GM12865 (cell line): ENCODE results near the gene SLC11A2.
"Not testable (repeated sequence)": the region's sequence is repeated elsewhere in the genome, so short reads cannot be mapped to it uniquely, and the experiment has no call there.

Experiments
- DNase-seq: peaks from one replicate; pipeline ENCODE4 v3.0.0; 2010; ENCODE audit warnings: low read depth
- H3K4me3 ChIP-seq: 2 replicates; pipeline ENCODE4 v1.5.1; 2011; ENCODE audit warnings: mild to moderate bottlenecking, low read depth, low read length, control low read depth
- TF ChIP-seq, protein P1 (sequence below): IDR thresholded peaks from 2 replicates; pipeline ENCODE4 v1.5.1; 2011; ENCODE audit warnings: low read length, control low read depth, low read depth, inconsistent platforms; ENCODE audit not compliant: insufficient read depth; ENCODE audit errors: missing control alignments

SLC11A2 gene

GRCh38 chr12:50936821-50937530 lies 89.2 kb downstream of the SLC11A2 start:
- TF ChIP-seq, protein P1, sequence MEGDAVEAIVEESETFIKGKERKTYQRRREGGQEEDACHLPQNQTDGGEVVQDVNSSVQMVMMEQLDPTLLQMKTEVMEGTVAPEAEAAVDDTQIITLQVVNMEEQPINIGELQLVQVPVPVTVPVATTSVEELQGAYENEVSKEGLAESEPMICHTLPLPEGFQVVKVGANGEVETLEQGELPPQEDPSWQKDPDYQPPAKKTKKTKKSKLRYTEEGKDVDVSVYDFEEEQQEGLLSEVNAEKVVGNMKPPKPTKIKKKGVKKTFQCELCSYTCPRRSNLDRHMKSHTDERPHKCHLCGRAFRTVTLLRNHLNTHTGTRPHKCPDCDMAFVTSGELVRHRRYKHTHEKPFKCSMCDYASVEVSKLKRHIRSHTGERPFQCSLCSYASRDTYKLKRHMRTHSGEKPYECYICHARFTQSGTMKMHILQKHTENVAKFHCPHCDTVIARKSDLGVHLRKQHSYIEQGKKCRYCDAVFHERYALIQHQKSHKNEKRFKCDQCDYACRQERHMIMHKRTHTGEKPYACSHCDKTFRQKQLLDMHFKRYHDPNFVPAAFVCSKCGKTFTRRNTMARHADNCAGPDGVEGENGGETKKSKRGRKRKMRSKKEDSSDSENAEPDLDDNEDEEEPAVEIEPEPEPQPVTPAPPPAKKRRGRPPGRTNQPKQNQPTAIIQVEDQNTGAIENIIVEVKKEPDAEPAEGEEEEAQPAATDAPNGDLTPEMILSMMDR, result no peak
- no peak for DNase-seq
- H3K4me3 ChIP-seq, result no peak overlapping the region

DNA sequence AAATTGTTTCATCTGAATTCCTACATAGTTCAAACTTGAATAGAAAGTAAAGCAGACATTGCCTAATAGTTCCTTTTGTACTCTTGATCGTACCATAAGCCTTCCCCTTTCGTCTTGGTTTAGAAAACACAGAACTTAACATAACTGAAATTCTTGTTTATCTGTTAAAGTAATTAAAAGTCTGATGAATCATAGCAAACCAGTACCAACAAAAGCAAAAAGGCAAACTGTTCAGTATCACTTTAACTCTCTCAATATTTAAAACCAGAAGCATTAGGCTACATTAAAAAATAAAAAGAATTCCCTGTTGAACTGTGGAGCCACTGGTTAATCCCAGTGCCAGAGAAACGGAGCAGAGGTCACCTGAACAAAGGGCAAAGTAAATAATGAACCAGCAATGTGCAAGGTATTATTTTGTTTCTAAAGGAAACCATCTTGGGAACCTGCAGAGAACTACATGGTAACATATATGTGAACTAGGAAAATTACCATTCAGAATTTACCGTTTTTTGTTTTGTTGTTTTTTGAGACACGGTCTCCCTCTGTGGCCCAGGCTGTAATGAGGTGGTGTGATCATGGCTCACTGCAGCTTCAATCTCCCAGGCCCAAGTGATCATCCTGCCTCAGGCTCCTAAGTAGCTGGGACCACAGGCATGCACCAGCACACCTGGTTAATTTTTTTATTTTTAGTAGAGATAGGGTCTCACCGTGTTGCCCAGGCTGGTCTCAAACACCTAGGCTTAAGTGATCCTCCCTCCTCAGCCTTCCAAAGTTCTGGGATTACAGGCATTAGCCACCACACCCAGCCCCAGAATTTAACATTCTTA lies 91.0 kb downstream of the SLC11A2 start:
- TF ChIP-seq, protein P1, result no peak
- DNase-seq, result no peak
- no peak overlapping the region for H3K4me3 ChIP-seq

DNA sequence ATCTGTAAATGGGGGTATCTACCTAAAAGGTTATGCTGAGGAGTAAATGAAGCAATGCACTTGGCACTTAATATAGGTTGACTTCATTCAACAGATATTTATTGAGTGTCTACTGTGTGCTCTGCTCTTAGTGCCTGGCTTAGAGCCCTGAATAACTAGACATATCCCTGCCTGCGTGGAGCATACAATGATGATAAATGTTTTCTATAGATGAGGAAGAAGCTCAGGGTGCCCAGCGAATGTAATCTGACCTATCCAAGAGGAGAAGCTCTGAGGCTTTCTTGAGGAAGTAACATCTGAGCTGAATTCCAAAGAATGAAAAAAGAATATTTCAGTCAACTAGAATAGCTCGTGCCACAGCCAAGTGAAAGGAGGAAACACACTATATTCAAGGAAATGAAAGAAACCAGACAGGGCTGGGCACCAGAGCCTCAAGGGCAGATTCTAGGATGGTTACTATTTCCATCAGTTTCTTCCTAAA lies 91.8 kb downstream of the SLC11A2 start:
- TF ChIP-seq, protein P1, result no peak
- H3K4me3 ChIP-seq, result no peak overlapping the region
- DNase-seq, result no peak

GRCh38 chr12:50933459-50934124 lies 92.6 kb downstream of the SLC11A2 start:
- TF ChIP-seq, protein P1, result no peak
- no peak for DNase-seq
- no peak overlapping the region for H3K4me3 ChIP-seq

DNA sequence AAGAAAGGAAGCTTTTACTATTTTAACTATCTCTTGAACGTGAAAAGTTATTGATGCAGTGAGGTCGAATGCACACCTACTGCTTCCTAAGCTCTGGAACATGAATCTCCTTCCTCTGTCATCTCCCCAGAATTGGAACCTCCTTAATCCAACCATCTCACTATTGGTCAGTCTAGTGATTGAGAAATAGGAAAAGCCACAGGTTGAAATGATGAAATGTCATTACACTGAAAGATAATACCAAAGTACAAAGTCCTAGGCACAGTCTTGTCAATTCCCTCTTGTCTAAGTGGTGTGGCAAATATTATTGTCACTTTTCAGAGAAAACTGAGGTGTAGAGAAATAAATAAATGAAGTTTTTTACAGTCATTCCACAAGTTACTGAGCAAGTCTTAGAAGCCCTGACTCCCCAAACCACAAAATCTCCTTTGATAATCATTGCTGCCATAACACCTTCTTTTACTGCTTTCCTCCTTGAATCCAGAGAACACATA lies 93.3 kb downstream of the SLC11A2 start:
- TF ChIP-seq, protein P1, result no peak
- no peak overlapping the region for H3K4me3 ChIP-seq
- no peak for DNase-seq

GRCh38 chr12:50930477-50930876 lies 95.7 kb downstream of the SLC11A2 start:
- DNase-seq, H3K4me3 ChIP-seq: not testable (repeated sequence)

DNA sequence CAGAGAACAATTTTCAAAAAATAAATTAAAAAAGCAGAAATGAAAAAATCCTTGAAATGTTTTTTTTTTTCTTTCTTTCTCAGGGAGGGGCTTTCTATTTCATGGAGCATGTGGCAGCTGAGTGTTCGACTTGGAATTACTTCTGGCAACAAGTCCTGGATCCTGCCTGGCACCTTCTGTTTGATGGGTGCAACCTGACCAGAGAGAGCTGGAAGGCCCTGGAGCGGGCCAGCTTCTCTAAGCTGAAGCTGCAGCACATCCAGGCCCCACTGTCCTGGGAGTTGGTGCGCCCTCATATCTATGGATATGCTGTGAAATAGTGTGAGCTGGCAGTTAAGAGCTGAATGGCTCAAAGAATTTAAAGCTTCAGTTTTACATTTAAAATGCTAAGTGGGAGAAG lies 96.4 kb downstream of the SLC11A2 start:
- no peak for DNase-seq
- no peak overlapping the region for H3K4me3 ChIP-seq
- TF ChIP-seq, protein P1, result no peak
